HCT116 (cell line): ENCODE measurements around the gene TMEM203. TPM values are rescaled to one million over a fixed set of nuclear protein-coding genes. Genes with fewer than 3 reads are reported as not detected.

Source experiments
- microRNA-seq: library from miRNA; unstranded; fragments of <30 nt; microRNA quantifications from one replicate; pipeline ENCODE4, GENCODE V29; 2016; ENCODE audit warnings: borderline number of aligned reads
- total RNA-seq: library from RNA; stranded (reverse); gene quantifications from one replicate; pipeline ENCODE4 v1.2.1, GENCODE V29; 2021; ENCODE audit not compliant: unreplicated experiment

TMEM203 gene
- total RNA-seq, 1 experiment from 2014 or later, result 45.0 TPM

Small RNAs within 50 kb of the gene (microRNA-seq; reads per million reads assigned to microRNA genes)
- gene MIR3621, result not detected

Other genes starting within 250 kb of the TMEM203 start
- gene PTGDS, start 228.1 kb downstream of the TMEM203 start, total RNA-seq, result 3.1 TPM
- 0.44 TPM for gene LCNL1, start 222.7 kb downstream of the TMEM203 start, total RNA-seq
- 89.0 TPM for gene PAXX, start 213.2 kb downstream of the TMEM203 start, total RNA-seq
- 8.4 TPM for gene CLIC3, start 209.1 kb downstream of the TMEM203 start, total RNA-seq
- 114 TPM for gene ABCA2, start 177.4 kb downstream of the TMEM203 start, total RNA-seq
- gene FUT7, start 173.6 kb downstream of the TMEM203 start, total RNA-seq, result not detected
- 98.8 TPM for gene NPDC1, start 159.5 kb downstream of the TMEM203 start, total RNA-seq
- gene ENTPD2, start 151.6 kb downstream of the TMEM203 start, total RNA-seq, result 32.5 TPM
- gene SAPCD2, start 135.1 kb downstream of the TMEM203 start, total RNA-seq, result 71.7 TPM
- 11.0 TPM for gene UAP1L1, start 128.1 kb downstream of the TMEM203 start, total RNA-seq
- 50.9 TPM for gene MAN1B1, start 118.7 kb downstream of the TMEM203 start, total RNA-seq
- 291 TPM for gene DPP7, start 90.9 kb downstream of the TMEM203 start, total RNA-seq
- gene GRIN1, start 66.5 kb downstream of the TMEM203 start, total RNA-seq, result 23.1 TPM
- 2.4 TPM for gene LRRC26, start 35.6 kb downstream of the TMEM203 start, total RNA-seq
- not detected for gene TMEM210, start 33.6 kb downstream of the TMEM203 start, total RNA-seq
- gene ANAPC2, start 17.1 kb downstream of the TMEM203 start, total RNA-seq, result 75.5 TPM
- gene SSNA1, start 17.0 kb downstream of the TMEM203 start, total RNA-seq, result 84.7 TPM
- gene TPRN, start 4.9 kb downstream of the TMEM203 start, total RNA-seq, result 24.9 TPM
- gene NDOR1, start 52 bp upstream of the TMEM203 start, total RNA-seq, result 28.4 TPM
- 26.1 TPM for gene RNF208, start 16.6 kb upstream of the TMEM203 start, total RNA-seq
- gene CYSRT1, start 19.5 kb upstream of the TMEM203 start, total RNA-seq, result 4.3 TPM
- gene RNF224, start 21.9 kb upstream of the TMEM203 start, total RNA-seq, result 0.30 TPM
- gene SLC34A3, start 25.3 kb upstream of the TMEM203 start, total RNA-seq, result 0.15 TPM
- 502 TPM for gene TUBB4B, start 35.6 kb upstream of the TMEM203 start, total RNA-seq
- gene STPG3, start 45.6 kb upstream of the TMEM203 start, total RNA-seq, result not detected
- gene NELFB, start 49.7 kb upstream of the TMEM203 start, total RNA-seq, result 86.4 TPM
- 34.0 TPM for gene TOR4A, start 72.1 kb upstream of the TMEM203 start, total RNA-seq
- 22.2 TPM for gene NRARP, start 96.6 kb upstream of the TMEM203 start, total RNA-seq
- gene EXD3, start 217.5 kb upstream of the TMEM203 start, total RNA-seq, result 25.4 TPM
- gene NOXA1, start 217.7 kb upstream of the TMEM203 start, total RNA-seq, result 13.2 TPM
- gene ENTPD8, start 235.7 kb upstream of the TMEM203 start, total RNA-seq, result 1.7 TPM